ENCODE data around the gene ANGEL1.

The ANGEL1 gene

GRCh38 chr14:76770521-76771436 lies 41.9 kb downstream of the ANGEL1 start:
- no peak overlapping the region for H3K4me3 ChIP-seq (replicated peaks; ENCODE audit: low read depth, low read length)
- TF ChIP-seq CTCF (IDR thresholded peaks at IDR 0.05; ENCODE audit: low read length, missing control alignments), result no peak
- no peak for DNase-seq (ENCODE audit: low read depth)

- no peak for DNase-seq (ENCODE audit: low read depth)
- no peak for TF ChIP-seq CTCF (IDR thresholded peaks at IDR 0.05; ENCODE audit: low read length, missing control alignments)
- H3K4me3 ChIP-seq (replicated peaks; ENCODE audit: low read depth, low read length), result no peak overlapping the region
Observed at GRCh38 chr14:76769636-76770292, 42.9 kb downstream of the ANGEL1 start.

- DNase-seq (ENCODE audit: low read depth), result no peak
- TF ChIP-seq CTCF (IDR thresholded peaks at IDR 0.05; ENCODE audit: low read length, missing control alignments), result no peak
- no peak overlapping the region for H3K4me3 ChIP-seq (replicated peaks; ENCODE audit: low read depth, low read length)
Observed at GRCh38 chr14:76768671-76769500, 43.8 kb downstream of the ANGEL1 start.

- no peak overlapping the region for H3K4me3 ChIP-seq (replicated peaks; ENCODE audit: low read depth, low read length)
- DNase-seq (ENCODE audit: low read depth), result peak; percentile 52
- no peak for TF ChIP-seq CTCF (IDR thresholded peaks at IDR 0.05; ENCODE audit: low read length, missing control alignments)
Observed at GRCh38 chr14:76767681-76768656, 44.7 kb downstream of the ANGEL1 start.

- DNase-seq (ENCODE audit: low read depth), result no peak
- TF ChIP-seq CTCF (IDR thresholded peaks at IDR 0.05; ENCODE audit: low read length, missing control alignments), result no peak
- H3K4me3 ChIP-seq (replicated peaks; ENCODE audit: low read depth, low read length), result no peak overlapping the region
Observed at GRCh38 chr14:76765461-76765931, 47.2 kb downstream of the ANGEL1 start.
